HTERT RPE-1 (cell line): ENCODE results near the gene ARL13B.
"Not testable (repeated sequence)": the region's sequence is repeated elsewhere in the genome, so short reads cannot be mapped to it uniquely, and the experiment has no call there.

Experiments used
- in situ Hi-C: fragments of 300-500 bp; cut with MboI; formaldehyde crosslinking; loops from 4 replicates; pipeline ENCODE4 v1.14.3; 2020; ENCODE audit warnings: low sequenced_read_pairs

Gene ARL13B

GRCh38 chr3:93992207-93992606, 12.3 kb downstream of the ARL13B start:
- in situ Hi-C loops: no loop called here

- in situ Hi-C loops: no loop called here
Measured at GRCh38 chr3:93994056-93994455, 14.1 kb downstream of the ARL13B start.

DNA sequence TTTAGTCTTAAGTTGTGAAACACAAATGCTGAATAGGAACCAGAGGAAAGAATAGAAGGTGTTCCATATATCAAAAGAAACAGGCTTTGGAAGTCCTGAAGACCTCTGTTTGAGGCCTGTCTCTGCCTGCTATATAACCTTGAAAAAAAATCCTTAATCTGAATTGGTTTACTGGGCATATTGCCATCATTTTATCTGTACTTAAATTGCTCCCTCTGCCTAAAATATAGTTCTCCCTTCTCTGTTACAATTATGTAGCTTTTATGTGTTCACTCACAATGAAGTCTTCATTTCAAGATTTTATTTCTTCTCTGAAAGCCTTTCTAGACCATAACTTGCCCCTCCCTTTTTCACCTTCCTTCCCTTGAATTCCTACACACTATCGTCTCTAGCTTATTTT, 21.2 kb downstream of the ARL13B start:
- in situ Hi-C loops: no loop called here

- in situ Hi-C loops: no loop called here
Measured at GRCh38 chr3:94001827-94002495, 22.0 kb downstream of the ARL13B start.

GRCh38 chr3:94004301-94004910, 24.5 kb downstream of the ARL13B start:
- in situ Hi-C loops: no loop called here

- in situ Hi-C loops: no loop called here
Measured at GRCh38 chr3:94008253-94008652, 28.3 kb downstream of the ARL13B start.

DNA sequence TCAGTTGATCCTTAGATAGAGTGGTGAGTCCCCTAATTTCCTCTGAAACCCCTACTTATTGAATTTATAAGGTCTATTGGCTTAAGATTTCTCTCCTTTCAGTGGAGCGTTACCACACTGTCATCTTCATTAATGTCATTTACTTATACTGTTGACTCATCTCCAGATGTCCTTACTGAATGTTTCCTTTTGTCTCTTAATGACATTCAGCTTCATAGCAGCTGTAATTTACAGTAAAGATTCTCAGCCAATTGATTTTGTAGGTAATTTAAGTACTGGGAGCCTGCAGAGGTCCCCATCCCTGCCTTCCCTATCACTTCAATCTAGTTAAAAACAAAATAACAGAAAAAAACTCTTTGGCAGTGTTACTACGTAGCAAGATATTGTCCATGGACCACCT, 29.7 kb downstream of the ARL13B start:
- in situ Hi-C loops: no loop called here

- in situ Hi-C loops: no loop called here
Measured at GRCh38 chr3:94011233-94011711, 31.3 kb downstream of the ARL13B start.

DNA sequence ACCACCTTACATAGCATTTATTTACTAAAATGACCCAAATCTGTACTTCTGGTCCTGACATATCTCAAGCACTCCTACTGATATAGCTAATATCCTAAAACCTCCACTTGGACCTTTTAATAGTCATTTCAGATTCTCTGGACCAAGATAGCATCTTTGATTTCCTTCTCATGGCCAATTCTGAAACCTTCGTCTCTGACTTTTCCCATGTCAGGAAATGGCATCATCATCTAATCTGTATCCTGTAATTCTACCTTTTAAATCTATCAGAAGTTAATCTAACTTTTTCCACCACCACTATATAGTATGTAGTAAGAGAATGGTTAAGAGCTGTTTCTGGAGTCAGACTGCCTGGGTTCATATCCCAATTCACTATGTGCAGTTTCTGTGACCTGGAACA, 32.2 kb downstream of the ARL13B start:
- in situ Hi-C loops: no loop called here

DNA sequence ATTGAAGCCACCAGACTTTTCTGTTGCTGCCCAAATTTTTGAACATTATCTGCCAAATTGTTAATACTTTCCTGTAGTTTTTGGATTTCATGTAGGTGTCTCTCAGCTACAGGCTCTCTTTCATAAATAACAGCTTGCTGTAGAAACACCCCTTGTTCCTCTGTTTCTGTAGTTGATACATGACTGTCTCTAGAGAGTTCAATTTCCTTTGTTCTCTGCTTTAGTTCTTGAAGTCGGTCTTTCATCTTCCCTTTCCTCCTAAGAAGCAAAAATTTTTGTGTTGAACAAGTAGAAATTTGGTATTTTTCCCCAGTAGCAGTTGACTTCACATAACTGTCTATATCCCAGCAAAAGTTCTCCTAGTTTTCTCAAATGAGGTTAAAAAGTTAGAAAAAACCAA, 35.1 kb downstream of the ARL13B start:
- in situ Hi-C loops: no loop called here

- in situ Hi-C loops: no loop called here
Measured at GRCh38 chr3:94019659-94020058, 39.7 kb downstream of the ARL13B start.

GRCh38 chr3:94020293-94020692, 40.3 kb downstream of the ARL13B start:
- in situ Hi-C loops: no loop called here

GRCh38 chr3:94024385-94024784, 44.4 kb downstream of the ARL13B start:
- in situ Hi-C loops: no loop called here

DNA sequence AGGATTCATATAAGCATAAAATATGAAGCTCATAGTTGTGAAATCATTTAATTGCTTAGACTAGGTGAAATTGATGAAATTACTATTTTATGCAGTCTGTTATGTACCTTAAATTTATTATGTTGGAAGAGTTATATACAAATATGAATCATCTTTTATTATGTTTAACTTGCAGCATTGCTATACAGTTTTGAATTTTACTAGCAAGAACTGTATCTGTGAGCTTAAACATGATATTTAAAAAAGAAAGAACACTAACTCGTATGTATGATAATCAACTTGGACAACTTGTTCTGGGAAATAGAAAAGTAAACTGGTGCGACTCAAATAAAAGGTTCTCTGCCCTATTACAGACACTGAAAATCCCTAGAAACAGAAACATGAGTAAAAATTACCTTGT, 46.7 kb downstream of the ARL13B start:
- in situ Hi-C loops: no loop called here

DNA sequence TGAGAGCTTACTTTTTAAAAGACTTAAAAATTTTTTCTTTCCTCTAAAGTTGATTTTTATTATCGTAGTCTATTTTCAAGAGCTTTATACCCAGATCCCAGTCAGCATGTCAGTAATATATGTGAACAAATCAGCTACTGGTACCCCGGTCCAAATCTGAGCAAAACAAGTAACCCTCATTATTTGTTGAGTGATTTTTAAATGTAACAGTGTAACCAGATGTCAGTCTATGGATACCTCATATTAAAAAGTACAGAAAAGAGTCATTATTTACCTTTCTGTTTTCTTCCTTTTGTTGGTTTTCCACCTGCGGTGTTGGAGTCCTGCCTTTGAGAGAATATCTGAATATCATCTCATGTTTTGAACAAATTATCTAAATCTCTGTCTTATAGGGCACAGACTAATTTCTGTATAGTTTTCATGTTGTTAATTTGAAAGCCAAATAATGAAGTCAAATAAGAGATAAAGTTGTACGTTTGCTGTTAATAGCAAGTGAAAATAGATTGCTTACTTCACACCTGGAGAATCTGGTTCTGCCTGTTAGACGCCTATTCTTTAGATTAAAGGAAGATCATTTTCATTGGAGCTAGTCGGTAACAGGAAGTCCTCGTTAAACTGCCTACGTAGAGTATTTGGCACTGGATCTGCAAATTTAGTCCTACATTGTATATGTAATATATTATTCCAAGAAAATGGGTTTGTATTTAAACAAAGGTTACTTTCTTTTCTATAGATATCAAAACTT, 48.3 kb downstream of the ARL13B start, which contains the start of gene STX19:
TSS of gene STX19 (minus strand) at position 505 of the 745 bp plus-strand sequence. CDS start 13,328 bp downstream, outside the sequence.
- in situ Hi-C loops: no loop called here

DNA sequence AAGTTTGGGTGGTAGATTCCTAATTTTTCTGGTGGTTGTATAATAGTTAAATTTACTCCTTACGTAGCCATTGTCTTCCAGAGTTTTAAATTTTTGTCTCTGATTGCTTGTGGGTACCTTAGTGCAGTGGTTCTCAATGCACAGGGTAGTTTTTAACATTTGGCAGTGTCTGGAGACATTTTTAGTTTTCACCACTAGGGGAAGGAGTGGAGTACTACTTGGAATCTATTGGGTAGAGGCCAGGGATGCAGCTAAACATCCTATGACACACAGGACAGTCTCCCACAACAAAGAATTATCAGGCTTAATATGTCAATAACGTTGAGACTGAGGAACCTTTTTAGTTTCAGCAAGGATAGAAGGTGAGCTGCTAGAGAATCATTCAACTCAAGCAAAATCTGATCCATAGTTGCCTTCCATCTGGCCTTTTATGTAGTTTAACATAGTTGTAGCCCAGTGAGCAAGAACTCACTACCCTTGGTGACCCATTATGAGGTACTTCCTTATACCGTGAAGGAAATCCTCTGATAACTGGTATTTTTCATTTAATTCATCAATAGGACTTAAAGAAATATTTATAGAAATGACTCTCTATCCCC, 57.1 kb downstream of the ARL13B start:
- in situ Hi-C loops: no loop called here

GRCh38 chr3:94043285-94043684, 63.3 kb downstream of the ARL13B start:
- in situ Hi-C loops: no loop called here

GRCh38 chr3:94044100-94044936, 64.4 kb downstream of the ARL13B start:
- in situ Hi-C loops: not testable (repeated sequence)

DNA sequence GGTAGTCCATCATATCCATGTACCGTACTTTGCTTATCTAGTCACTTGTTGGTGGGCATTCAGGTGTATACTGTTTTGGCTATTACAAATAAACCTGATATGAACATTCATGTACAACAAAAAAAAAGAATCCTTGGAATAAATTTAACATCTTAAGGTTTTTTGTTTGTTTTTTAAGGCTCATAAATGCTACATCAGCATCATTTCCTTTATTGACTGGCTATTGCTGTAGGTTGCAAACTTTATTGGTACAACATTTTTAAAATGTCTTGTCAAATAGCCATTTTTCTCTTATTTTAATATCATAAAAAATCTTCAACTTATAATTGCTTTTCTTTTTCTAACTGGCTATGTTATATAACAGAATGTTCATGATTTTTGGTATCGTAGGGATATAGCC, 66.6 kb downstream of the ARL13B start:
- in situ Hi-C loops: no loop called here

- in situ Hi-C loops: no loop called here
Measured at GRCh38 chr3:94049267-94049666, 69.3 kb downstream of the ARL13B start.

DNA sequence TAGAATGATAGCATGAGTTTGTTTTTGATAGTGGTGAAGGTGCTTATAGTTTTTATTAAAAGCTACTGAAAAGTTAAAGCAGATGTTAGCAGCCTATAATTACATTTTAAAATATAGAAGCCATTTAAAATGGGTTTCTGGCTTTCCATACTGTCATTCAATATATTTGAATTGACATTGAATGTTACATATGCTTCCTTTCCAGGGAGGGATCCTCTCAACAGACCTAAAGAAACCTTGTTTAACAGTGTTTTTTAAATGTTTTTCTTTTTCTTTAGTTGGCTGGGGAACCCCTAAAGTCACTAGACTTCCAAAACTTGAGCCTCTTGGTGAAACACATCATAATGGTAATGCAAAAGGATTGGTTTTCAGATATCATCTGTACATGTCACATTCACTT, 70.6 kb downstream of the ARL13B start:
- in situ Hi-C loops: no loop called here
